ENCODE measurements around the gene KCTD17.

KCTD17 gene

DNA sequence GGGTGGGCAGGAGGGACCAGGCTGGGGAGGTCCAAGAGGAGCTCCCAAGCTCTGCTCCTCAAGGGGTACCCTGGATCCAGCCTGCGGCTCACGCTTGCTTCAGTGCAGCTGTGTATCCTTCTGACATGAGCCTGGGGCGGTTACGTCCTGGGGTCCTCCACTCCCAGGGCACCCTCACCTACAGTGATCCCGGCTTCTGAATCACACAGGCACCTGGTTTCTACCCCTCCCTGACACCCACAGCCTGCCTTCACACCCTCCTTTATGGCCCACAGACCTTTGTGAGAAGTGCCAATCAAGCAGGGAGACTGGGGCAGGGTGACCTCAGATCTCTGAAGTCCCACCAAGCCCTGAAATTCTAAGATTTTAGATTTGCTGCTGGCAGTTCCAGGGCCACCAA, 30.5 kb upstream of the KCTD17 start:
- Histone ChIP-seq H3K4me3 (peak overlapping the region; percentile 98), H3K27me3 (no peaks in the 10 kb centered on the region), H3K9me3 (no peaks in the 10 kb centered on the region), H3K4me1 (peaks cover 0 to 62% (median 35%) of the 10 kb centered on the region in 4 donors), H3K27ac (peak overlapping the region in 1 of 2 donors; percentile 89), H3K36me3 (peaks cover 19 to 31% (median 25%) of the 10 kb centered on the region in 3 donors)
- intact Hi-C loops (cut with DNase I; ENCODE audit: low total_unique reads): no loop called here
- no peak for DNase-seq
- no peak for TF ChIP-seq CTCF (IDR thresholded peaks at IDR 0.05)

- TF ChIP-seq CTCF (IDR thresholded peaks at IDR 0.05): peak; percentile 50 to 60
- peaks cover 0 to 58% (median 34%) of the 10 kb centered on the region in 4 donors for H3K4me1 ChIP-seq
Measured at GRCh38 chr22:37021710-37022482, 29.6 kb upstream of the KCTD17 start.

GRCh38 chr22:37022483-37023337, 28.8 kb upstream of the KCTD17 start:
- H3K27ac ChIP-seq: no peak overlapping the region

More at GRCh38 chr22:37021710-37022482, 29.6 kb upstream of the KCTD17 start:
- Histone ChIP-seq H3K27me3 (no peaks in the 10 kb centered on the region), H3K4me3 (no peak overlapping the region), H3K27ac (no peak overlapping the region), H3K36me3 (peaks cover 26 to 36% (median 34%) of the 10 kb centered on the region in 3 donors), H3K9me3 (no peaks in the 10 kb centered on the region)
- intact Hi-C loops (cut with DNase I; ENCODE audit: low total_unique reads): no loop called here
- DNase-seq: no peak

DNA sequence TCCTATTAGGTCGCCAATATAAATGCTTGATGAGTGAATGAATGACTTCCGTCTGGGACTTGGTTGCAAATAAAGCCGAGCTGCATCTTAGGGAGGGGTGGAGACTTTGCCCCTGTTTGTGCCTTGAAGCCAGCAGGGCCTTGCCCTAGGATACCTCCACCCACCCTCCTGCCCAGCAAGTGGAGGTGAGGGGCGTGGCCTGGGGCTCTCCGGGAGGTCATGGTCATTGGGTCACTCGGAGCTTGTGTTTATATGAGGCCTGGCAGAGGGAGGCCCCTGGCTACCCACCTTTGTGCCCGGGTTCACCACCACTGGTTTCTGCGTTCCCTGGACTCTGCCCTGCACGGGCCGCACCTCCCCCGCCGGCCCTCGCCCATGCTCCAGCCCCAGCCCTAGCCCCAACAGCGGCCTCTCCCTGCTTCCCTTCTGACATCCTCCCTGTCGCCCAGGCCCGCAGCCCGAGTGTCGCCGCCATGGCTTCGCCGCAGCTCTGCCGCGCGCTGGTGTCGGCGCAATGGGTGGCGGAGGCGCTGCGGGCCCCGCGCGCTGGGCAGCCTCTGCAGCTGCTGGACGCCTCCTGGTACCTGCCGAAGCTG, 27.7 kb upstream of the KCTD17 start:
- Histone ChIP-seq H3K4me1 (peaks cover 0 to 41% (median 16%) of the 10 kb centered on the region in 4 donors), H3K9me3 (no peaks in the 10 kb centered on the region), H3K27ac (no peak overlapping the region), H3K27me3 (no peaks in the 10 kb centered on the region), H3K36me3 (peaks cover 32 to 53% (median 48%) of the 10 kb centered on the region in 3 donors), H3K4me3 (no peak overlapping the region)
- DNase-seq: no peak
- intact Hi-C loops (cut with DNase I; ENCODE audit: low total_unique reads): no loop called here
- TF ChIP-seq CTCF (IDR thresholded peaks at IDR 0.05): no peak

More at GRCh38 chr22:37022483-37023337, 28.8 kb upstream of the KCTD17 start:
- Histone ChIP-seq H3K27me3 (no peaks in the 10 kb centered on the region), H3K9me3 (no peaks in the 10 kb centered on the region), H3K36me3 (peaks cover 32 to 42% (median 37%) of the 10 kb centered on the region in 3 donors), H3K4me3 (no peak overlapping the region), H3K4me1 (peaks cover 0 to 50% (median 26%) of the 10 kb centered on the region in 4 donors)
- intact Hi-C loops (cut with DNase I; ENCODE audit: low total_unique reads): no loop called here
- TF ChIP-seq CTCF (IDR thresholded peaks at IDR 0.05): no peak
- DNase-seq: no peak

DNA sequence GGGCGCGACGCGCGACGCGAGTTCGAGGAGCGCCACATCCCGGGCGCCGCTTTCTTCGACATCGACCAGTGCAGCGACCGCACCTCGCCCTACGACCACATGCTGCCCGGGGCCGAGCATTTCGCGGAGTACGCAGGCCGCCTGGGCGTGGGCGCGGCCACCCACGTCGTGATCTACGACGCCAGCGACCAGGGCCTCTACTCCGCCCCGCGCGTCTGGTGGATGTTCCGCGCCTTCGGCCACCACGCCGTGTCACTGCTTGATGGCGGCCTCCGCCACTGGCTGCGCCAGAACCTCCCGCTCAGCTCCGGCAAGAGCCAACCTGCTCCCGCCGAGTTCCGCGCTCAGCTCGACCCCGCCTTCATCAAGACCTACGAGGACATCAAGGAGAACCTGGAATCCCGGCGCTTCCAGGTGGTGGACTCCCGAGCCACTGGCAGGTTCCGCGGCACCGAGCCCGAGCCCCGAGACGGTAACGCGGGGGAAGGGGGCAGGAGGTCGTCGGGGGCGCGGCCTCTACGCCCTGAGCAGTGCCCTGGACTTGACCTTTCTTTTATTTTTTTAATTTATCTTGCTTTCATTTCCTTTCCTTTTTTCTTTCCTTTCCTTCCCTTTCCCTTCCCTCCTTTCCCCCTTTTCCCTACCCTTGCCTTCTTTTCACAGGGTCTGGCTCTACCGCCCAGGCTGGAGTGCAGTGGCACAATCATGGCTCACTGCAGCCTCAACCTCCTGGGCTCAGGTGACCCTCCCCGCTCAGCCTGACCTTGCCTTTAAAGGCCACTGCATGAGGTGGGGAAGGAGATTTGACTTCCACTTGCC, 27.0 kb upstream of the KCTD17 start:
- peaks cover 34 to 60% (median 55%) of the 10 kb centered on the region in 3 donors for H3K36me3 ChIP-seq
- TF ChIP-seq CTCF (IDR thresholded peaks at IDR 0.05): no peak

More for the DNA sequence above, 27.0 kb upstream of the KCTD17 start:
- no peak overlapping the region for H3K27ac ChIP-seq
- no peaks in the 10 kb centered on the region for H3K27me3 ChIP-seq
- intact Hi-C loops (cut with DNase I; ENCODE audit: low total_unique reads): no loop called here
- DNase-seq: no peak
- H3K4me3 ChIP-seq: no peak overlapping the region
- H3K4me1 ChIP-seq: peaks cover 0 to 41% (median 16%) of the 10 kb centered on the region in 4 donors
- no peaks in the 10 kb centered on the region for H3K9me3 ChIP-seq
